NOMO-1 (cell line): ENCODE results near the gene MYH15.

Source experiments
- DNase-seq, 2 experiments: peaks; one replicate each; lab custom pipeline; 2025; ENCODE audit not compliant: unreplicated experiment in 2 of 2; lab: John Stamatoyannopoulos, UW

Gene MYH15

GRCh38 chr3:108510496-108510895 is at the start of gene MYH15:
Gene MYH15, minus strand, starts transcription at chr3:108510596. Its CDS starts 66 bp downstream, at chr3:108510530.
- no peak for DNase-seq

DNA sequence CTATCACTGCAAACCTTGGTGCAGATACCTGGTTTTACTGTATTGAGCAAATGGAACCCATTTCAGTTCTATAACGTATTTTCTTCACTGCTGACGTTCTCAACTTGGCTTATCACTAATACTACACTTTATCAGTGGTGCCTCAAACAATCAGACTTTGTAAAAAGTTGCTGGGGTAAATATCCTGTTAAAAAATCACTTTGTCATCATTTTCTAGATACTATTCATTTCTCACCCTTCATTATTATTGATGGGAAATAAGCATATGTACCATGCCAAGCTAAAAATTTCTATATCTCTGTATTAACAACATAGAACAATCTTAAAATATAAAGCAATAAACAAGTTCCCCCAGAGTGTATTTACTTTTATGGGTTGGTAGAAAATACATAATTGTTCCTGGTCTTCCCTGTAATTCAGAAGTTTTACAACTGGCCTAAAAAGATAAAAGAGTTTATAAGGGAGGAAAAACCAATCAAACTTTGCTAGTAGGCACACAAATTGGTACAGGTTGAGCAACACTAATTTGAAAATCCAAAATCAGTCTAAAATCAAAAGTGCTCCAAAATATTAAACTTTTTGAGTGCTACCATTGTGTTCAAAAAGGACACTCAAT is 45.7 kb upstream of the MYH15 start:
- DNase-seq = no peak

DNA sequence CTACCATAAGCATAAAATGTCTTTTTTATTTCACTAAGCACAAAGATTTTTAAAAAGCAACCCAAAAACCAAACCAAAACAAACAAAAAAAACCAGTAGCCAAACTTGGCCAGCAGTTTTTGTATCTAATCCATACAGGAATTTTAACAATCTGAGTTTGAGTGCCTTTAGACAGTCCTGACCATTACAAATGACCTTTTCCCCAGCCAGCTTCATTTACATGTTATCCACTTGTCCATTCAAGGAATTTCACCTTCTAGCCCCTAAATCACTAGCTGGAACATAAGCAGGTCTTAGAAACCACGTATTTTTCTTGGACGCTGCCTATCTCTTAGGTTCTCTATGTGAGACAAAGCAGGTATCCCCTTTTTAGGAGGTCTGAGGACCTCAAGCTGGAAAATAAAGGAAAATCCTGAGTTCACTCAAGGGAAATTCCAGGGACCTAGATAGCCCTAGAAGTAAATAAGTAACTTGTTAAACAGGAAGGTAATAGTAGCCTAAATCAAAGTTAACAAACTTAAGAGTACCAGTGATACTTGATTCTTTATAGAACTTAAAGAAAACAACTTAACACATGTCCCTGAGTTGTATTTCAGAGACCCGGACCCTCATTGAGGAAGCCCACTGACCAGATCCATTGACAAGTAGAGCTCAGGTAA is 44.6 kb upstream of the MYH15 start:
- DNase-seq = no peak

- DNase-seq = no peak
Observed at GRCh38 chr3:108554229-108554628, 43.8 kb upstream of the MYH15 start.

- peak in 1 of 2 experiments; percentile 39 for DNase-seq
Observed at GRCh38 chr3:108552267-108553159, 42.1 kb upstream of the MYH15 start.

DNA sequence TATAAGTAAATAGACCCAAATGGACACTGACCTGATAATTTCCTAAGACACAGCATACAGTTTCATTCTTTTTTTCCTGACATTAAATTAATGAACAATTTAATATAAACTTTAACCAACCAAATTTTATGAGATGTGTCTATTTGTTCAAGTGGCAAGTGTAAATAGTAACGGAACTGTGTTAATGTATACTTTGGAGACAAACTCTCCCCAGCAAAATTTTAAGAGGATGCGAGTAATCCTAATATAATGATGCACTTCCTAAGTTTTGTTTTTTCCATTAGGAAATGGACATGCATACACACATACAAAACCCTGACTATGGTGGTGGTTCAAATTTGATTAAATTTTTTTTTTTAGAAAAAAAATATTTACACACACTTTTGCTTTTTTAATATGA is 38.5 kb upstream of the MYH15 start:
- DNase-seq = no peak

- no peak for DNase-seq
Observed at GRCh38 chr3:108548304-108548703, 37.9 kb upstream of the MYH15 start.

- no peak for DNase-seq
Observed at GRCh38 chr3:108546692-108547091, 36.3 kb upstream of the MYH15 start.

GRCh38 chr3:108546247-108546646 is 35.9 kb upstream of the MYH15 start:
- no peak for DNase-seq

GRCh38 chr3:108538083-108538482 is 27.7 kb upstream of the MYH15 start:
- no peak for DNase-seq

GRCh38 chr3:108528459-108529252 is 18.3 kb upstream of the MYH15 start:
- DNase-seq = peak; percentile 70 to 93

- DNase-seq = no peak
Observed at GRCh38 chr3:108527817-108528216, 17.4 kb upstream of the MYH15 start.

DNA sequence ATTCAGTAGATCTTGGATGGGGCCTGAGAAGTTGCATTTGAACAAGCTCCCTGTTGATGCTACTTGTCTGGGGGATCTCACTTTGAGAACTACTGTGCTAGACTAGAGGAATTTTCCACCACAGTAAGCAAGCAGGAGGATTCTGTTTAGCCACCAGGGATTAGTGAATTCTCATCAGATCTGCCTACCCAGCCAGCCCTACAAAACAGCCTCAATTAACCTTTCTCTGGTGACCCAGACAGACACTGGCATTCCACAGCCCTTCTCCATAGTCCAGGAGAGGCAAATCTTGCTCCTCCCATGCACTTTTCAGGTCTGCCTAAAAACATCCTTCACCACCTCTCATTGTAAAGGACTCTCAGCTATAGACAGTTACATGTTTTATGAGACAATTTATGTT is 16.7 kb upstream of the MYH15 start:
- DNase-seq = no peak

DNA sequence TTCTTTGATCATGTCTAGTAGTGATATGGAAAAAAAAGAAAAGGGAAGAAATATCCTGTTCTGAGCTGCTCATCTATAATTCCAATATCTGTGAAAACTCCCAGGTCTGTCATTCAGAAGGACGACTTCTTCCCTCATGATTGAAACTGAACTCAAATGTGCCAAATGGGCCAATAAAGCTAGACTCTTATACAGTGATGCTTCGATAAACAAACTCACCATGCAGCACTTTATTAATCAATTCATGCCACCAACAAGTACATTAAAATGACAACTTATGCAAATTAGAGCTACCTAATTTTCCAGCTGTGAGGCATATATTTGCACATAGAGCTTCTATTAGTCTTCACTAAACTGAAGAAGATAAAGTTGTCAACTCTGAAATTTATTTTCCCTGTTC is 15.6 kb upstream of the MYH15 start:
- DNase-seq = no peak

DNA sequence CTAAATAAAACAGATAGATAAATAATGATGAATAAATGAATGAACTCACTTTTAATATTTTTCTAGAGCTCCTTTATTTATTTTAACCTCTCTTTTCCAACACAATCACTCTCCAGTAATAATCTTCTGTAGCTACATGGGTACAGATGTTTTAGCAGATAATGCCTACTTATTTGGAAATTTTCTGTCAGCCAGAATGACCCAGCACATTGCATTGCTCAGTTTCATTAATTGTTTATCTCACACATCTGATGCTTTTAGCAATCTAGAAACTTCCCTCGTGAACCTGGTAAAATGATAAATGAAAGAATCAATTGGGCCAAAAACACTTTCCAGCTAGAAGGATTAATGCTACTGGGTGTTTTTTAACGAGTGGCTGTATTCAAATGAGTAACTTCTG is 14.9 kb upstream of the MYH15 start:
- no peak for DNase-seq

- DNase-seq = no peak
Observed at GRCh38 chr3:108524537-108524936, 14.1 kb upstream of the MYH15 start.

DNA sequence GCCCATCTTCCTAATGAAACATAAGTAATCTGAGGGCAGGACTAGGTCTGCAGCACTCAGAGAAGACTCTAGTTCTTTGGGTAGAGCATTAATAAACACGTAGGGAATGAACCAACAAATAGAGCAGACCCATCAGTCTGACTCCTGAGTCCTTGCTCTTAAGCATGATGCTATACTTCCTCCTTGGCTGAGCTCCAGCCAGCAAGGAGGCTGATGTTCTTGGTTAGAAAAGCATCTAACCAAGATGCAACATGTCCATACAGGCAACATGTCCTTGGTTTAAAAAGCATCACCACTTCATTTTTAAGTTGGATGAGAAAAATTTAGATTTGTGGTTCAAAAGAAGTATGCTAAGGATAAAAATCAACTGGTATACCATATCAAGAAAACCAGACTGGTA is 8.5 kb upstream of the MYH15 start:
- DNase-seq = no peak

GRCh38 chr3:108516881-108517280 is 6.5 kb upstream of the MYH15 start:
- DNase-seq = no peak

DNA sequence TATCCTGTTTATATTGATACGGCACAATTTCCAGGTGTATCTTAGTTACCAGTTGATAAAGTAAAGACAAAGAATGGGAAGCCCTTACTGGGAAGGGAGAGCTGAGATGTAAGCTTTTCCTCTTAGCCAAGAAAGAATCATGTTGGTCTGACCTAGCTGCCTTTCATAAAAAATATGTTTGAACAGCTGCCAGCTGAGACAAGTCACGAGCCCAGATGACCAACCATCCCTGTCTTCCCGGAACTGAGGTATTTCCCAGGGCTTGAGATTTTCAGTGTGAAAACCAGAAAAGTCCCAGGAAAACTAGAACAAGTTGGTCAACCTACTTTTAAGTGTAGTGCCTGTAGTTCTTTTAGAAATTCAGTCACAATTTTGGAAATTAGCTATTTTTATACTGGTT is 3.6 kb upstream of the MYH15 start:
- DNase-seq = no peak

DNA sequence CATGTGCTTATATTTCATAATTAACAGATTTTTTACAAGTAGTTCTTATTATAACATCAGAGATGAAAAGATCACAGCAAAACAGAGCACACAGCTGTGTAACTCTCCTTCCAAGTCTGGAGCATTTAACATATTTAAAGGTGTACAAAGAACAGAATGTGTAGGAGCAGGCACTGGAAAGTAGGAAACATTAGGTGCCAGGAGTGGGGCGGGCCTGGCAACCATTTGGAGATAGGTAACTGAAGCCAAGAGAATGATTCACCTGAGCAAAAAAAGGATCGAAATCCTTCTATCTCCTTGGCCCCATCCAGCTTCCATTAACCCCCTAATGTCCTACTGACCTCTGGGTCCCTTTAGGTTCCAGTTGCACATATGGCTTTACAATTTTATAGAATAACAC is 2.3 kb upstream of the MYH15 start:
- DNase-seq = no peak

DNA sequence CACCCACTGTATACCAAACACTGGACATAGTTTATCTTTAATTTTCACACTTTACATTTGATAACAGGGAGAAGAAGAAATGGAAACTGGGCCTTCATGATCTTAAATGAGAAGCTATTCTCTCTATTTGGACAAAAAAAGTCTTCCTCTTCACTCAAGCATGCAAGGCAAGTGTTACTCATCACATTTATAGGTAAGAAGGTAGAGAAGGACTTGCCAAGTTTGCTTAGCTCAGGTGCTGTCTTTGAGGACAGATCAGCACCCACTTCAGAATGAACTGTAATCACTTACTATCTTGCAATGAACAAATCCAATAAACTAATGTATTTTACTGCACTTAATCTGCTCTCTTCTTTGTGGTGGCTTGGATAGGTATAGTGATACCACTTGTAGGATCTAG is 1.1 kb upstream of the MYH15 start:
- DNase-seq = no peak
